ENCODE data around the gene TRANK1. TPM values are rescaled to one million over a fixed set of nuclear protein-coding genes. Genes with fewer than 3 reads are reported as not detected.

Gene TRANK1
- total RNA-seq, 2 experiments from 2014 or later, result 12.0 to 13.2 TPM

DNA sequence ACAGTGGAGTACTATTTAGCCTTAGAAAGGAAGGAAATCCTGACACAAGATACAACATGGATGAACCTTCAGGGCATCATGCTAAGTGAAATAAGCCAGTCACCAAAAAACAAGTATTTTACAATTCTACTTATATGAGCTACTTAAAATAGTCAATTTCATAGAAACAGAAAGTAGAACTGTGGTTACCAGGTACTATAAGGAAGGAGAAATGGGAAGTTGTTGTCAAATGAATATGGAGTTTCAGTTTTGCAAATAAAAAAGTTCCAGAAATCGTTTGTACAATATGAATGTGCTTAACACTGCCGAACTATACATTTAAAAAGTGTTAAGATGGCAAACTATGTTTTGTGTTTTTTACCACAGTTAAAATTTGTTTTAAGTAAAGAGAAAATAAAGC lies 26.8 kb downstream of the TRANK1 start:
- DNase-seq (no peak), ATAC-seq (peak; percentile 81)
- H3K27me3 Mint-ChIP-seq, result peaks cover 2% of the 10 kb centered on the region
- ChIA-PET CTCF (interaction anchor here (0.6 to 1.9 kb wide), 4 partner anchors 10 to 50 kb away, joined by 3 to 5 read pairs (median 4); no protein-coding TSS in a partner anchor), POLR2A (interaction anchor here (0.6 to 1.0 kb wide), 3 partner anchors 41 to 893 kb away, joined by 3 to 4 read pairs (median 4); no protein-coding TSS in a partner anchor)
- H3K9me3 Mint-ChIP-seq (ENCODE audit: low read depth), result peaks cover 12% of the 10 kb centered on the region
- intact Hi-C loops (cut with DNase I, micrococcal nuclease), result no loop called here
- no peak overlapping the region for H3K4me3 Mint-ChIP-seq
- peaks cover 29% of the 10 kb centered on the region for H3K4me1 Mint-ChIP-seq
- H3K27ac Mint-ChIP-seq, result no peak overlapping the region
- peaks cover 13% of the 10 kb centered on the region for H3K36me3 Mint-ChIP-seq (ENCODE audit: low read depth)

- peak; percentile 87 for ATAC-seq
- ChIA-PET CTCF (interaction anchor here (0.6 to 1.7 kb wide), 4 partner anchors 11 to 46 kb away, joined by 3 to 6 read pairs (median 5); no protein-coding TSS in a partner anchor), POLR2A (interaction anchor here (0.9 to 1.3 kb wide), 2 partner anchors 30 to 81 kb away, joined by 3 to 4 read pairs; partner anchors contain the start of genes EPM2AIP1 and MLH1)
- intact Hi-C loops (cut with DNase I, micrococcal nuclease), result loop anchor here (1.0 to 2.0 kb wide), 5 partner anchors 32 to 262 kb away; partner anchors contain the start of genes EPM2AIP1 (in 1 of the 2), LRRFIP2 (in 1 of the 2), MLH1 (in 1 of the 2) and TRANK1 (in 1 of the 2)
- peak; percentile 57 for DNase-seq
- H3K4me3 Mint-ChIP-seq, result peak overlapping the region; percentile 61
- H3K4me1 Mint-ChIP-seq, result peaks cover 44% of the 10 kb centered on the region
- no peaks in the 10 kb centered on the region for H3K36me3 Mint-ChIP-seq (ENCODE audit: low read depth)
- peak overlapping the region; percentile 85 for H3K27ac Mint-ChIP-seq
- H3K9me3 Mint-ChIP-seq (ENCODE audit: low read depth), result no peaks in the 10 kb centered on the region
- H3K27me3 Mint-ChIP-seq, result peaks cover 2% of the 10 kb centered on the region
Observed at GRCh38 chr3:36911990-36912804, 32.7 kb downstream of the TRANK1 start.

DNA sequence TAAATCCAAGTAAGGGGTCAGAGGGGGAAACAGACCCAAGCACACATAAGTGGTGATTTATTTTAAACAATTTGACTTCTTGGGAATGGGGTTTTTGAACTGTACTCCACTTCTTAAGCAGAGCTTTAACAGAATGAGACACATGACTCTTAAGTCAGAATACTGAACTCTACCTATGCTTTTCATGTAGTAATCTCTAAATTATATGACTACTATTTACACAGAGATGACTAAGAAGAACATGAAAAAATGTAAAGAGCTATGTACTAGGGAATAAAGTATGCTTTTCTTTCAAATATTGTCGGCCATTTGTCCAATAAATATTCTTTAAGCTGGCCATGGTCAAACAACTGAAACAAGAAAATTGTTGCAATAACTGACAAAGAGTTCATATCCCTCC lies 35.2 kb downstream of the TRANK1 start:
- H3K36me3 Mint-ChIP-seq (ENCODE audit: low read depth), result peaks cover 3% of the 10 kb centered on the region
- no peaks in the 10 kb centered on the region for H3K27me3 Mint-ChIP-seq
- no peak overlapping the region for H3K27ac Mint-ChIP-seq
- no peaks in the 10 kb centered on the region for H3K9me3 Mint-ChIP-seq (ENCODE audit: low read depth)
- intact Hi-C loops (cut with DNase I, micrococcal nuclease), result loop anchor here in 1 of 2 experiments (5.0 kb wide), 1 partner anchor 83 kb away; the partner anchor contains the start of genes EPM2AIP1 and MLH1
- ATAC-seq, result no peak
- ChIA-PET CTCF (interaction anchor here (0.7 to 1.1 kb wide), 3 partner anchors 29 to 318 kb away, joined by 3 read pairs; no protein-coding TSS in a partner anchor), POLR2A (no interaction called here)
- H3K4me1 Mint-ChIP-seq, result peaks cover 62% of the 10 kb centered on the region
- DNase-seq, result no peak
- no peak overlapping the region for H3K4me3 Mint-ChIP-seq

DNA sequence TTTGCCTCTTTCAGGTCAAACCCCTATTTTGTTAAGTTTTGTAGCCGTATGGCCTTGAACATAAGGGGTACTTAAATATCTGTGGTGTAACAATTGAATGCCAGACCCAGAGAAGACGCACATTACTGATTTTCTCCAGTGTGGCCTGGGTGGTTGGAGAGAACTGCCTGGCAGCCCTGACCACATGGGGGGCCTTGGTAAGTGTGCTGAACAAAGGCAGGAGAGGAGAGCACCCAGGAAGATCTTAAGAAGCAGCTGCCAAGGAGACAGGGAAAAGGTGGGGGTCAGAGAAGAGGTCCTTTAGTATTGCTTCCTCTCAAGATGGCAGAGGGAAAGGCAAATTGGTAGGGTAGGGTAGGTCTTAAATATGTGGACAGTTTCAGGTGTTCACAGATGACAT lies 35.7 kb downstream of the TRANK1 start:
- Mint-ChIP-seq H3K9me3 (ENCODE audit: low read depth) (no peaks in the 10 kb centered on the region), H3K36me3 (ENCODE audit: low read depth) (peaks cover 3% of the 10 kb centered on the region), H3K4me3 (peak overlapping the region; percentile 86), H3K4me1 (peaks cover 66% of the 10 kb centered on the region), H3K27me3 (no peaks in the 10 kb centered on the region), H3K27ac (peak overlapping the region; percentile 87)
- intact Hi-C loops (cut with DNase I, micrococcal nuclease), result loop anchor here in 1 of 2 experiments (5.0 kb wide), 1 partner anchor 83 kb away; the partner anchor contains the start of genes EPM2AIP1 and MLH1
- ChIA-PET POLR2A (no interaction called here), CTCF (interaction anchor here (0.7 to 5.6 kb wide), 3 partner anchors 49 to 319 kb away, joined by 3 to 33 read pairs (median 3); no protein-coding TSS in a partner anchor)
- ATAC-seq (no peak), DNase-seq (no peak)

- H3K4me1 Mint-ChIP-seq, result peaks cover 64% of the 10 kb centered on the region
- peak overlapping the region; percentile 87 for H3K27ac Mint-ChIP-seq
- POLR2A ChIA-PET, result interaction anchor here (0.6 kb wide), 1 partner anchor 32 kb away, joined by 3 read pairs; no protein-coding TSS in a partner anchor
- ATAC-seq, result no peak
- H3K27me3 Mint-ChIP-seq, result no peaks in the 10 kb centered on the region
- peak overlapping the region; percentile 86 for H3K4me3 Mint-ChIP-seq
- no peaks in the 10 kb centered on the region for H3K9me3 Mint-ChIP-seq (ENCODE audit: low read depth)
- CTCF ChIA-PET, result interaction anchor here (0.6 to 5.6 kb wide), 2 partner anchors 16 to 50 kb away, joined by 3 to 33 read pairs; no protein-coding TSS in a partner anchor
- no peak for DNase-seq
- intact Hi-C loops (cut with DNase I, micrococcal nuclease), result loop anchor here (1.0 to 5.0 kb wide), 4 partner anchors 32 to 85 kb away; partner anchors contain the start of genes EPM2AIP1 (in 2 of the 2) and MLH1 (in 2 of the 2)
- H3K36me3 Mint-ChIP-seq (ENCODE audit: low read depth), result peaks cover 3% of the 10 kb centered on the region
Observed at GRCh38 chr3:36908647-36909180, 36.1 kb downstream of the TRANK1 start.

DNA sequence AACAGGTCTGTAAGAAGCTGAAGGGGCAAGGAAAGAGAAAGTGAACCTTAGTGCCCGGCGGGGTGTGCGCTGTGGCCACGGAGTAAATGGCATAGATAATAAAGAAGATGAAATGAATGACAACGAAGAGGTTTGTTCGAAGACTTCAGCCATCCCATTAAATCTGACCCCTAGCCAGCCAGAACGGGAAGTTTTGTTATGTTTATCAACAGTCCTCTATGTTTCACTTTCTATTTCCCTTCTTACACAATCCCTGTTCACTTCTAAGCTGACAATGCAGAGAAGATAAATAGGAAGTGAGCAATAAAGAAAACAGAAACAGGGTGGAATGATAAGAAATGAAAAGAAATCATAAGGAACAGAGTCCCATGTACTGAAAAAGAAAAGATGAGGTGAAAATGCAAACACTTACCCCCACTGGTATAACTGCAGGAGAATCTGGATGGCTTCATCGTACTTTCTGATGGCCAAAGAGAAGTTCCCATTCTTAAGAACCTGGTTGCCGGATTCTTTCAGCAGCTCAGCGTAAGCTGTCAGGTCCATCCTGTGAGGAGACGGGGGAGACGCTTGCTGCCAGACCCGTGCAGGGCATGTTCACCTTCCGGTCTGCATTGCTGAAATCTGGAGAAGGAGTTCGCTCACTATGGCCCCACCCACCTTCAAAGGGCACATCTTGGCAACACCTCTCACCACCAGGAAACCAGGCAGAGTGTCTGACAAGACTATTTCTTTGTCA lies 36.8 kb downstream of the TRANK1 start:
- Mint-ChIP-seq H3K27me3 (no peaks in the 10 kb centered on the region), H3K9me3 (ENCODE audit: low read depth) (no peaks in the 10 kb centered on the region), H3K4me1 (peaks cover 65% of the 10 kb centered on the region), H3K36me3 (ENCODE audit: low read depth) (peaks cover 4% of the 10 kb centered on the region), H3K27ac (peak overlapping the region; percentile 87), H3K4me3 (peak overlapping the region; percentile 86)
- ChIA-PET CTCF (interaction anchor here (0.6 to 5.6 kb wide), 7 partner anchors 10 to 197 kb away, joined by 3 to 33 read pairs (median 3); no protein-coding TSS in a partner anchor), POLR2A (interaction anchor here (0.6 kb wide), 1 partner anchor 32 kb away, joined by 3 read pairs; no protein-coding TSS in a partner anchor)
- peak; percentile 55 for ATAC-seq
- peak; percentile 78 for DNase-seq
- intact Hi-C loops (cut with DNase I, micrococcal nuclease), result loop anchor here (1.0 to 5.0 kb wide), 4 partner anchors 32 to 85 kb away; partner anchors contain the start of genes EPM2AIP1 (in 2 of the 2) and MLH1 (in 2 of the 2)

- no peaks in the 10 kb centered on the region for H3K27me3 Mint-ChIP-seq
- H3K4me3 Mint-ChIP-seq, result peak overlapping the region; percentile 58
- intact Hi-C loops (cut with DNase I, micrococcal nuclease), result loop anchor here in 1 of 2 experiments (5.0 kb wide), 1 partner anchor 86 kb away; the partner anchor contains the start of genes EPM2AIP1 and MLH1
- peak overlapping the region; percentile 83 for H3K27ac Mint-ChIP-seq
- no peaks in the 10 kb centered on the region for H3K9me3 Mint-ChIP-seq (ENCODE audit: low read depth)
- ChIA-PET CTCF (interaction anchor here (1.1 to 5.6 kb wide), 7 partner anchors 8 to 52 kb away, joined by 3 to 33 read pairs (median 4); no protein-coding TSS in a partner anchor), POLR2A (interaction anchor here (0.5 kb wide), 1 partner anchor 355 kb away, joined by 3 read pairs; no protein-coding TSS in a partner anchor)
- DNase-seq, result no peak
- ATAC-seq, result peak; percentile 11
- peaks cover 12% of the 10 kb centered on the region for H3K36me3 Mint-ChIP-seq (ENCODE audit: low read depth)
- peaks cover 66% of the 10 kb centered on the region for H3K4me1 Mint-ChIP-seq
Observed at GRCh38 chr3:36906504-36907149, 38.2 kb downstream of the TRANK1 start.

DNA sequence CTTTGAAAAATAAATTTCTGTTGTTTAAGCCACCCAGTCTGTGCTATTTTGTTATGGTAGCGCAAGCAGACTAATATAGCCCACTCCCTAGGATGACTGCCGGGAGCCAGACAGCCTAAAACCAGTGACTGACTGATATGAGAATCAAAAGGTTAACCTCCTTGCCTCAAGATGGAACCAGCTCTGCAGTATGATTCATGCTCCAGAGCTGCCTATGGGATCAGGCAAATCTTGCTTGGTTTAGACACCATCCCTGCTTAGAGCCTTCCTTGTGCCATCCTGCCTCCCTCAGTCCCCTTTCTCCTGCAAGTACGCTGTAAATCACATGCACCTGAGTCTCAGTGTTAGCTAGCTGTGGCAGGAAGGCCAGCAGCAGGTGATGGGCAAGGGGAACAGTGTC lies 39.3 kb downstream of the TRANK1 start:
- Mint-ChIP-seq H3K4me3 (no peak overlapping the region), H3K36me3 (ENCODE audit: low read depth) (peaks cover 16% of the 10 kb centered on the region)

GRCh38 chr3:36904641-36905040 lies 40.2 kb downstream of the TRANK1 start:
- Mint-ChIP-seq H3K27me3 (no peaks in the 10 kb centered on the region), H3K4me1 (peaks cover 78% of the 10 kb centered on the region), H3K36me3 (ENCODE audit: low read depth) (peaks cover 19% of the 10 kb centered on the region), H3K9me3 (ENCODE audit: low read depth) (no peaks in the 10 kb centered on the region), H3K27ac (no peak overlapping the region), H3K4me3 (no peak overlapping the region)
- ChIA-PET POLR2A (no interaction called here), CTCF (interaction anchor here (2.5 to 5.6 kb wide), 2 partner anchors 36 to 54 kb away, joined by 16 to 33 read pairs; no protein-coding TSS in a partner anchor)
- DNase-seq, result no peak
- ATAC-seq, result no peak
- intact Hi-C loops (cut with DNase I, micrococcal nuclease), result loop anchor here in 1 of 2 experiments (2.0 to 5.0 kb wide), 2 partner anchors 54 to 88 kb away; partner anchors contain the start of genes EPM2AIP1 and MLH1

More for the DNA sequence above, 39.3 kb downstream of the TRANK1 start:
- Mint-ChIP-seq H3K9me3 (ENCODE audit: low read depth) (no peaks in the 10 kb centered on the region), H3K27ac (peak overlapping the region; percentile 23), H3K4me1 (peaks cover 73% of the 10 kb centered on the region), H3K27me3 (no peaks in the 10 kb centered on the region)
- POLR2A ChIA-PET, result no interaction called here
- intact Hi-C loops (cut with DNase I, micrococcal nuclease), result loop anchor here in 1 of 2 experiments (2.0 to 5.0 kb wide), 2 partner anchors 53 to 87 kb away; partner anchors contain the start of genes EPM2AIP1 and MLH1
- CTCF ChIA-PET, result interaction anchor here (0.8 to 5.6 kb wide), 5 partner anchors 9 to 53 kb away, joined by 3 to 33 read pairs (median 5); no protein-coding TSS in a partner anchor
- peak; percentile 34 for DNase-seq
- ATAC-seq, result peak; percentile 48
